Transverse colon (tissue), 4 donors: ENCODE data around the gene B3GNT4.

Source experiments
- EP300 ChIP-seq: sonication (generic); formaldehyde crosslinking; IDR thresholded peaks from one replicate; pipeline ENCODE4 v1.6.1; 2017; ENCODE audit warnings: antibody characterized with exemption, low read depth
- POLR2A ChIP-seq: fragments of 450-650 bp; IDR thresholded peaks from one replicate; pipeline ENCODE4 v1.6.1; 2016; ENCODE audit warnings: antibody characterized with exemption, mild to moderate bottlenecking, moderate library complexity
- POLR2AphosphoS5 ChIP-seq, 3 donors: sonication (generic); formaldehyde crosslinking; IDR thresholded peaks; one replicate each; pipeline ENCODE4 v1.6.1; 2016; ENCODE audit warnings: antibody characterized with exemption in 3 of 3
- TF ChIP-seq, protein P1 (sequence below), 5 experiments: fragments of 200-600 bp in 3 of 5; fragments of 450-650 bp in 2 of 5; sonication (generic) in 3 of 5; IDR thresholded peaks; 1 replicate in 2 of 5; 2 replicates in 3 of 5; pipeline ENCODE4 v1.5.1; 2016 to 2017; ENCODE audit warnings: antibody characterized with exemption in 5 of 5, inconsistent platforms in 3 of 5, mild to moderate bottlenecking in 2 of 5, moderate library complexity in 1 of 5

DNA sequence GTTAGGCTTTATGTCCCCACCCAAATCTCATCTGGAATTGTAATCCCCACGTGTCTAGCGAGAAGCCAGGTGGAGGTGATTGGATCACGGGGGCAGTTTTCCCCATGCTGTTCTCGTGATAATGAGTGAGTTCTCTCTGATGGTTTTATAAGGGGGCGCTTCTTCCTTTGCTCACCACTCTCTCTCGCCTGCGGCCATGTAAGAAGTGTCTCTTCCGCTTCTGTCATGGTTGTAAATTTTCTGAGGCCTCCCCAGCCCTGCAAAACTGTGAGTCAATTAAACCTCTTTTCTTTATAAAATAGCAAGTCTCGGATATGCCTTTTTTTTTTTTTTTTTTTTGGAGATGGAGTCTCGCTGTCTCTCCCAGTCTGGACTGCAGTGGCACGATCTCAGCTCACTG lies 42.7 kb upstream of the B3GNT4 start:
- TF ChIP-seq, protein P1, sequence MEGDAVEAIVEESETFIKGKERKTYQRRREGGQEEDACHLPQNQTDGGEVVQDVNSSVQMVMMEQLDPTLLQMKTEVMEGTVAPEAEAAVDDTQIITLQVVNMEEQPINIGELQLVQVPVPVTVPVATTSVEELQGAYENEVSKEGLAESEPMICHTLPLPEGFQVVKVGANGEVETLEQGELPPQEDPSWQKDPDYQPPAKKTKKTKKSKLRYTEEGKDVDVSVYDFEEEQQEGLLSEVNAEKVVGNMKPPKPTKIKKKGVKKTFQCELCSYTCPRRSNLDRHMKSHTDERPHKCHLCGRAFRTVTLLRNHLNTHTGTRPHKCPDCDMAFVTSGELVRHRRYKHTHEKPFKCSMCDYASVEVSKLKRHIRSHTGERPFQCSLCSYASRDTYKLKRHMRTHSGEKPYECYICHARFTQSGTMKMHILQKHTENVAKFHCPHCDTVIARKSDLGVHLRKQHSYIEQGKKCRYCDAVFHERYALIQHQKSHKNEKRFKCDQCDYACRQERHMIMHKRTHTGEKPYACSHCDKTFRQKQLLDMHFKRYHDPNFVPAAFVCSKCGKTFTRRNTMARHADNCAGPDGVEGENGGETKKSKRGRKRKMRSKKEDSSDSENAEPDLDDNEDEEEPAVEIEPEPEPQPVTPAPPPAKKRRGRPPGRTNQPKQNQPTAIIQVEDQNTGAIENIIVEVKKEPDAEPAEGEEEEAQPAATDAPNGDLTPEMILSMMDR (IDR thresholded peaks at IDR 0.05), result no peak
- TF ChIP-seq POLR2A (no peak), POLR2AphosphoS5 (IDR thresholded peaks at IDR 0.05) (no peak), EP300 (no peak)
